ENCODE results near the gene WDR5.

Gene WDR5

DNA sequence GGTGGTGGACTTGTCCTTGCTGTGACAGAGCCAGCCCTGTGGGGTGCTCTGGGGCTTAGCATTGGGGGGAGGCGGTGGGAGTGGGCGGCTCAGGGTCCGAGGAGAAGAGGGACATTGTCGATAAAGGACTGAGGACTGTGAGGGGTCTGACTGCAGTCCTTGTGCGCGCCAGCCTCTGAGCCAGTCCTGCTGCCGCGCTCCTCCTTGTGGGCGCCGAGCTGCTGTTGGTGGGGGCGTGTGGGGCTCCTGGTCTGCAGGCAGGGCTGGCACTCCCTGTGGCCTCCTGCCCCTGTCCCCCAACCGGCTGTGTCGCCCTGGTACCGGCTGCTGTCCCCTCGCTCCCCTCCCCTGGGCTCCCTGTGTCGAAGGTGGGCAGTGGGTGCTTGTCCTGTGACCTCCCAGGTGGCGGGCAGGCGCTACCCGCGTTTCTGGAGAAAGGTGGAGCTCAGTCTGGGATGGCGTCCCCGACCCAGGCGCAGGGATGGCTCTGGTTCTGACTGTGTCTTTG lies 21.6 kb downstream of the WDR5 start:
- in situ Hi-C loops (cut with MboI; ENCODE audit: low sequenced_read_pairs), result no loop called here

DNA sequence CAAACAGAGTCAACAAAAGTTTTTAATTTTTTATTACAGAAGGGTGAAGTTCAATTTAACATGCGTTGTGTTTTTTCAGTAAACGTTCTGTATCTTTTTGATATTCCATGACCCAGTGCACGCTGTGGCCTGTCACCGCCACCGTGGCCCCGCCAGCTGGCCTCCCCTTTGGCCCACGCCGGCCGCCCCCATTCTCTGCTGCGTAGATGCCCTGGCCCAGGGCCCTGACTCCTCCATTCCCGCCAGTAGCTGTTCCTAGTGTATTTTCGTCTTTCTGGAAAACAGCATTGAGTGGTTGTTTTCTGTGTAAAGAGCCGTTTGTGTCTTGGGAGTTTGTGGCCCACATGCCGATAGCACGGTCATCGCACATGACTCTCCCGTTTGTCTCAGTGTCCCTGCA lies 22.4 kb downstream of the WDR5 start:
- in situ Hi-C loops (cut with MboI; ENCODE audit: low sequenced_read_pairs), result no loop called here

DNA sequence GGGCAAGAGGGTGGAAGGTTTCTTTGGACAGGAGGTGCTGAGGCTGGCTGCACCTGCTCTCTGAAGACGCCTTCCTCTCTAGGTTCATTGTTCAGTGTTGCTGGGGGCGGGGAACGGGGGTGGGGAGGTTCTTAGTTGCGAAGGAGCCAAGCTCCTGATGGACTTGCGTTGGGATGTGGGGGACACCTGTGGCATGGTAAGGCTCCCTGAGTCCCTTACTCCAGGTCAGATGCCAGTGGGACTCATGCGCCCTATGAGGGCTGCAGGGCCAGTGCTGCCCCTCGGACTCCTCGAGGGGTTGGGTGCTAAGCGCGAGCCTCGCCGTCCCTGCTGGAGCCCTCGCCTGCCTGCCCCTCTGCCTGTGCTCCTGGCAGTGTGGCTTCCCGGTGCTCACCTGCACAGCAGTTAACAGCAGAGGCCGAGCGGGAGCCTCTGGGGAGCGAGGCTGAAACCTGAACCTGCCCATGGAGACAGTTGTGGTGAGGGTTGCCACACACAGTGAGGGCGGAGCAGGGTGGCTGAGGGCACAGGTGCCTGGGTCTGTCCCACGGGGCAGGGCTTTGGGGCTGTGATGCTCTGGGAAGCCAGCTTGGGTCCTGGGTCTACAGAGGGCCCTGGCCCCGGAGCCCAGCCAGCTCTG lies 23.0 kb downstream of the WDR5 start:
- in situ Hi-C loops (cut with MboI; ENCODE audit: low sequenced_read_pairs), result no loop called here

DNA sequence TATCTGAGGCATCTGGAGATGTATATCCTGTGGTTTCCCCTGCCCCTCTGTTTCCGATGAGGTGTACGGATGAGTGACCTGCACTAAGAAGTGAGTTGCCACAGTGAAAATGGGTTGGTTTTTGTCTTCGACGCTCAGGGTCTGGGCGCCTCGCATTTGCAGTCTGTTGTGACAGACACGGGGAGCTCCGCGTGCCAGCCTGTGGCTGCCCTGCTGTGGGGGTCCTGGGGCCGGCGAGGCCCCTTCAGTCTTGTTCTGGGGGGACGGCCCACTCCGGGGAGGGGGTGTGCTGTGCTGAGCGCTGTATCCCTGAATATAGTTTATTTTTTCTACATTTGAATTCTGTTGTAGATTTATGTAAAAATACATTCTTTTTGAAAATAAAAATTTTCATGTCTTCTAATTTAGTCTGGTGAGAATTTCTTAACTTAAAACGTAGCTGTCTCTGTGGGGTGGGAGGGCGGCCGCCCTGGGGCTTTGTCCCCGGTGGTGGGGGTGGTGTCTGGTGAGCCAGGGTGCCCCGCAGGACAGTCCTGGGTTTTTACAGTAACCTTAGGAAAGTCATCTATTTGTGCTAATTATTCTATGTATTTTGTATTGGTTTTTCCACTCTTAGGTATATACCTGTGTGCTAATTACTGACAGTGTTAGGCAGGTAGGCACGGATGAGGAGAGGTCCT lies 23.8 kb downstream of the WDR5 start:
- in situ Hi-C loops (cut with MboI; ENCODE audit: low sequenced_read_pairs), result loop anchor here (10.0 kb wide), 1 partner anchor 285 kb away; no protein-coding TSS in a partner anchor

DNA sequence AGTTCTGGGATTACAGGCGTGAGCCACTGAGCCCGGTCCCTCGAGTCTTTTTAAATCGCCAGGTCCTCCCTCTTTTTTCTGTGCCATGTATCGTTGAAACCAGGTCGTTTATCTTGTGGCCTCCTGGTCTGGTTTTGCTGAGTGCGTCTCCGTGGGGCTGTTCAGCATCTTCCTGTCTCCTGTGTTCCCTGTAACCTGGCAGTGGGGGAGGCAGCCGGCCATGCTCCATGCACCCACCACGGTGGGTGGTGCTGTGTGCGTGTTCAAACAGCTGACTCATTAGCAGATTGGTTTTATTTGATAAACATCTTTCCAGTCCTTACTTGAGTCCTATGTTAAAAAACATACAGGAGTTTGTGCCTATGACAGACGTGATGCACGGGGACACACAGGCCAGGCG lies 25.8 kb downstream of the WDR5 start:
- in situ Hi-C loops (cut with MboI; ENCODE audit: low sequenced_read_pairs), result loop anchor here (10.0 kb wide), 1 partner anchor 283 kb away; no protein-coding TSS in a partner anchor

DNA sequence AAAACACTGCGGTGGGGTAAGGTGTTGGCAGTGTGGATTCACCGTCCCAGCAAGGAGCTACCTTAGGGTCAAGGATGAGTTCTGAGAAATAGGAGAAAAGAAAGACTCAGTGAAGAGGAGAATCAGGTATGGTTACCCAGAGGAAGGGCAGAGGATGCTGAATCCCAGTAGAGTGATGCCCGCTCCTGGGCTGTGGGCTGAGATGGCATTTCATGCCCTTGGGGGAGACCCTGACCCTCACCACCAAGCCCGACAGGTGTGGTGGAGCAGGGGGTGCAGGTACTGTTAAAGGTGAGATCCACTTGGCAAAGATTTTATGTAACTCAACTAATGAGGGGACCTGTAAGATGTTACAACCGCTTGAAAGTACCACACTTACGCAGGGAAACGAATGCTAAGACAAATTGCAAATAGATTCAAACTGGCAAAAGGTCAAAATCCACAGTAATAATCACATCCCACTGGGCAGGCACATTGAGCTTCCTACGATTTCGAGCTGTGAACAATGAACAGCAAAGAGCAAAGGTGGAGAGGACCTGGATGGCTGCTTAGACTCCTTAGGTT lies 26.4 kb downstream of the WDR5 start:
- in situ Hi-C loops (cut with MboI; ENCODE audit: low sequenced_read_pairs), result loop anchor here (10.0 kb wide), 1 partner anchor 283 kb away; no protein-coding TSS in a partner anchor

DNA sequence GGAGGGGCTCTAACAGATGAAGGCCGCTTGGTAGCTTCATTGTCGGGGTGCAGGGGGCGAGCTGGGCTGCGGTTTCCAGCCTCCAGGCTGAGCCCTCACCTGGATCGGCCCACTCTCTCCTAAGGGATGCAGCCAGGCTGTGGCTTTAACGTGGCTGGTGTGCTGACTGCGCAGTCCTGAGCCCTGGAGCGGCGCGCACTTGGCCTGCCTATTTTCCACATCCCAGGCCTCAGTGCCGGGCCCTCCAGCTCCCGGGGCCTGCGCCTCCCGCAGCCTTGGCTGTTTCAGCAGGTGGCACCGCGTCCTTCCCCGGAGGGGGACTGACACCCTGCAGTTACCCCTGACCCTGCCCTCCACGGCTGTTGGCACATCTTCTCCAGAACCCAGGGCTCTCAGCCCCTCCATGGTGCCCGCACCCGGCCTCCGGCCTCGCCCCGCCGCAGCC lies 27.1 kb downstream of the WDR5 start:
- in situ Hi-C loops (cut with MboI; ENCODE audit: low sequenced_read_pairs), result loop anchor here (10.0 kb wide), 1 partner anchor 282 kb away; no protein-coding TSS in a partner anchor

DNA sequence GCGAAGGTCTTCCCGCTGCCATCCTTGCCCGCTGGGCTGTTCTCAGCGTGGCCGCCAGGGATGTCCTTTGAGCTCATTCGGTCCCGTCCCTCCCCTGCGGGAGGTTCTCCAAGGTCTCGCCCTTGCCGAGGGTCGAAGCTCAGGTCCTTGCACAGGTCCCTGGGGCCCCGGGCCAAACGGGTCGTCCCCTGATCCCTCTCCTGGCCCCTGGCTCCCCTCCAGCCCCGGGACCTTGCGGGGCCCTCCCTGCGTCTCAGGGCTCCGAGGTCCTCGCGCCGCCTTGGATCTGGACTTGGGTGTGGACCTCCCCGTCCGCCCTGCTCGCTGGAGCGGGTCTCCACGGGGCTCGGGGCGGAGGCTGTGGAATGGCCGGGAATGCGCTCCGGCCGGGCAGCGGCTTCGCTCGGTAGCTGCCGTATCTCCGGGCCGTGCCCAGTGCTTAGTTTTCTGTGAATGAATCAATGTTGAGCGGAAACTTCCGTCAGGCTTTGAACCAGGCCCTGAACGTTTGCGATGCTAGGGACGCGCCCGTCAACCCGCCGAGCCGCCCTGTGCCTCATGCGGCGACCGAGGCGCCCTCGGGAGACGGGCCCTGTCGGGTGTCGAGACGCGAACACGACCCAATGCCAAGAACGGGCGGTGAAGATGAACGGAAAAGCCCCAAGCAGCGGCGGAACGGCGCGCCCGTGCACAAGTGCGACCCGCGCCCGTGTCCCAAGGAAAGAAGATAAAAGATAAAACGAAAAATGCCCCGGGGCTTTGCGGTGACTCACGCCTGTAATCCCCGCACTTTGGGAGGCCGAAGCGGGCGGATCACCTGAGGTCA lies 27.7 kb downstream of the WDR5 start:
- in situ Hi-C loops (cut with MboI; ENCODE audit: low sequenced_read_pairs), result loop anchor here (10.0 kb wide), 1 partner anchor 281 kb away; no protein-coding TSS in a partner anchor

DNA sequence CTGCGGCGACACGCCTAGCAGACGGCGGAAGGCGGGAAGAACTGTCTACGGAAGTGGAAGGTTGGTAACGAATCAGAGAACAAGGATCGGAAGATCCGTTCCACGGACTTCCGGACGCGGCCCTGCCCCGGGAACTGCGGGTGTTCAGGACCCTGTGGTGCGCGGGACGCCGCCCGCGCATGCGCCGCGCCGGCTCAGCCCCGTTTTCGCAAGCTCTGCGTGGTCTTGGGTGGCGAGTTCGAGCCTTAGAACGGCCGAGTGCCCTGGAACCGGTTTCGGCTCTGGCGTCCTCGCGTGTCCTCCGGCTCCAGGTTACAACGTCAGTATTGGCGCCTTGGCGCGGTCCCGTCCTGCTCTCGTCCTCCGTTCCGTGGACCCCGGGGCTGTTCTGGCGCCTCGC lies 29.0 kb downstream of the WDR5 start:
- in situ Hi-C loops (cut with MboI; ENCODE audit: low sequenced_read_pairs), result loop anchor here (10.0 kb wide), 1 partner anchor 280 kb away; no protein-coding TSS in a partner anchor

DNA sequence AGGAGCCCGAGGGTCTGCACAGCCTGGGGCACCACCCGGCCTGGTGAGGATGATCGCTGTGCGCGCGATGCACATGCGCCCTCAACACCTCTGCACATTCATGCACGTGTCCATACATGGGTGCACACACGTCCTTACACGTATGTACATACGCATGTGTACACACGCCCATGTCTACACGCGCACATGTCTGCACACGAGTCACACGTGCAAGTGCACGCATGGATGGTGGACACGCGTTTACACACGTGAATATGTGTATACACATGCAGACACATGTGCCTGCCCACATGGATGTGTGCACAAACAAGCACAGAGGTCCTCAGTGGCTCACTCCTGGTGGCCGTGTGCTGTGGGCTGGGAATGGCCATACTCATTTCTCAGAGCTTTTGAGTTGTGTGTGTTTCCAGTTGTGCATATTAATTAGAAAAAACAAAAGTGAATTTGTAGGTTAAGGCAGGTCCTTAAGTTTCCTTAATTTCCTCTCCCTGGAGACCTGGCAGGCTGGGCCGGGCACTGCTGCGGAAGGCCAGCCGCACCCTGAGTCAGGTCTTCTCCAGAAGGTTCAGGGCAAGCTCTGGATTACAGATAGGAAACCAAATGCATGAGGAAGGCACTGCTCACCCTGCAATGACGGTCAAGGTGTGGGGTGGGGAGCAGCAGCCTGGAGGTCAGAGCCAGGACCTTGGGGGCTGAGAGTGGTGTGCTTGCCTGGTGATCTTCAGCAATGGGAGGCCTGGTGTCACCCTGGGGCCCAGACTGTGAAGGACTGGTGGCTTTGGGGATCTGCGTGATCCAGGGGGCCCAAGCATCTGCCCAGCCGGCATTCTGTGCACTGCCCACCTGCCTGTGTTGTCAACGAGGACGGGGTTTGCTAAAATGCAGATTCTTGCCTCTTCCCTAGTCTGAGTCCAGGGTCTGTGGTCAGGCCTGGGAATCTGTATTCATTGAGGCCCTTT lies 29.8 kb downstream of the WDR5 start:
- in situ Hi-C loops (cut with MboI; ENCODE audit: low sequenced_read_pairs), result loop anchor here (10.0 kb wide), 1 partner anchor 279 kb away; no protein-coding TSS in a partner anchor

DNA sequence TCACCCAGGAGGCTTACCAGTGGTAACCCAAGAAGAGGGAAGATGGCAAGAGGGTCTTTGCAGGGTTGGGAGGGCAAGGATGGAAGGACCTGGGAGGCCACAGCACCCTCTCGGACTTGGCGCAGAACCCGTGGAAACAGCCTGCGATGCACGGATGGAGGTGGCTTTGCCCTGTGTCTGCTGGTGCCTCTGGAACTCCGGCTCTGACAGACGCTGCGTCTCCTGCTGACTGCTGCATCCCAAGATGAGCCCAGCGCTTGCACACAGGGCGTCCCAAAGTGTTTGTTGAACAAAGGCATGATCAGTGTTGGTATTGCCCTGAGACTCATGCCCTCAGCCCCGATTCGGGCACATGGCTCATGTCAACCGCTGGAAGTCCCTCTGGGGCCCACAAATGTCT lies 30.5 kb downstream of the WDR5 start:
- in situ Hi-C loops (cut with MboI; ENCODE audit: low sequenced_read_pairs), result loop anchor here (10.0 kb wide), 1 partner anchor 278 kb away; no protein-coding TSS in a partner anchor

DNA sequence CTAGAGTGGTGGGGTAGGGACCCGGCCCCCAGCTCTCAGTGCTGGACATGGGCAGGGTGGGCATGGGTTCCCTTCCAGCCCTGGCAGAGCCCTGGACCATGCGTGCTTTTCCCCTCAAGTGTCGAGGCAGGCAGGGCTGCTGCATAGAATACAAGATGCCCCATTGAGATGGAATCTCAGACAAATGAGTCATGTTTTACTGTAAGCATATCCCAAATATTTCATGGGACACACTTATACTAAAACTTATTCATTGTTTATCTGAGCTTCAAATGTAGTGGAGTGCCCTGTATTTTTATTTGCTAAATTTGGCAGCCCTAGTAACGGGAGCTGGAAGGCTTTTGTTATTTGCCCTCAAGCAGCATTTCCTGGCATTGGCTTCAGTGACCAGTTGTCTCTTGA lies 31.6 kb downstream of the WDR5 start:
- in situ Hi-C loops (cut with MboI; ENCODE audit: low sequenced_read_pairs), result loop anchor here (10.0 kb wide), 1 partner anchor 277 kb away; no protein-coding TSS in a partner anchor

DNA sequence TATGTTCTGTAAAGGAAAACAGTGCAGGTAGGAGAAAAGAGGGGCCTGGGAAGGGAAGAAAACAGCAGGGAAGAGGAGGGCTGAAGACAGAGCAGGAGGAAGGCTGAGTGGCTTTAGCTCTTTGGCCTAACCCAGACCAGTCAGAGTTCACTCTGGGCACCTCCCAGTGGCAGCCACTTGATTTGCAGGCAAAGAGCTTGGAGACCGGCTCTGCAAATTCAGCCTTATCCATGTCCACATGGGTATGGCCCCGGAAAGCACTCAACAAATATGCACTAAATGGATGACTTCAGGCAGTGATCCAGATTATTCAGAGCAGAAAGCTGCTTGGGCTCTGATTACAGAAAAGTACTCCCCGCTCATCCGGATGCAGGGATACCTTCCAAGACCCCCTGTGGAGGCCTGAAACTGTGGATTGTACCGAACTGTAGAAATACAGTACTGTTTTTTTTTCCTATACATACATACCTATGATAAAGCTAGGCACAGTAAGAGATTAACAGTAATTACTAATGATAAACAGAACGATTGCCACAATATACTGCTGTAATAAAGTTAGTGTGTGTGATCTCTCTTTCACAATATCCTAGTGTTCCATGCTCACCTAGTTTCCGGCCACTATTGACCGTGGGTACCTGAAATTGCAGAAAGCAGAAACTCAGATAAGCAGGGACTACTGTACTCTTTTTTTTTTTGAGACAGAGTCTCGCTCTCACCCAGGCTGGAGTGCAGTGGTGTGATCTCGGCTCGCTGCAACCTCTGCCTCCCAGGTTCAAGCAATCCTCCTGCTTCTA lies 33.1 kb downstream of the WDR5 start:
- in situ Hi-C loops (cut with MboI; ENCODE audit: low sequenced_read_pairs), result loop anchor here (10.0 kb wide), 1 partner anchor 276 kb away; no protein-coding TSS in a partner anchor

DNA sequence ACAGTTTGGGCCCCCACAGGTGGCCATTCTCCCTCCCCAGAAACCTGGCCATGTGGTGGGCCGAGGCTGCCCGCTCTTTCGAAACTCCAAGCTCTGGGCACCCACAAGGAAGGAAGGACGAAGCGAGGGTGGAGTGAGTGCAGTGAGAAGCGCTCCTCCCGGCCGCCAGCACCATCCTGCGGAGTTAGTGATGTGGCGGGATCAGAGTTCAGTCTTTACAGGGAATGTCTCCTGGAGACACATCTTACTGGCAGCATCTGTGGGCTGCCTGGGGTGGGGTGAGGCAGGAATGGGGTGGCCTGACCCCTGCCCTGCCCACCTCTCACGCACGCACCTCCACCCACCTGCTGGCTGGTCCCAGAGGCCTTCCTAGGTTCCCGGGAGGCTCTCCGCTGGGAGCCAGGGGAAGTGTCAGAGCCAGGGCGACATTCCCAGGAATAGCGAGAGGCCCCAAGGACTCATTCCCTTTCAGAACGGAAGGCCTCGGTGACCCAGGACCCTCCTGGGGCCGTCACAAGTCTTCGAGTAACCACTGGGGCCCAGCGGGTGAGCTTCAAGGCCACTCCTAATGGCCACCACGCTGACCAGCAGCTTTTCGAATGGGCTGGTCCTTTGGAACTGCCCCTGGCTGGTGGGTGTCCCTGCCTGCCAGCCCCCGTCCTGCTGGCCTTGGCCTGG lies 34.0 kb downstream of the WDR5 start:
- in situ Hi-C loops (cut with MboI; ENCODE audit: low sequenced_read_pairs), result loop anchor here (10.0 kb wide), 1 partner anchor 275 kb away; no protein-coding TSS in a partner anchor

DNA sequence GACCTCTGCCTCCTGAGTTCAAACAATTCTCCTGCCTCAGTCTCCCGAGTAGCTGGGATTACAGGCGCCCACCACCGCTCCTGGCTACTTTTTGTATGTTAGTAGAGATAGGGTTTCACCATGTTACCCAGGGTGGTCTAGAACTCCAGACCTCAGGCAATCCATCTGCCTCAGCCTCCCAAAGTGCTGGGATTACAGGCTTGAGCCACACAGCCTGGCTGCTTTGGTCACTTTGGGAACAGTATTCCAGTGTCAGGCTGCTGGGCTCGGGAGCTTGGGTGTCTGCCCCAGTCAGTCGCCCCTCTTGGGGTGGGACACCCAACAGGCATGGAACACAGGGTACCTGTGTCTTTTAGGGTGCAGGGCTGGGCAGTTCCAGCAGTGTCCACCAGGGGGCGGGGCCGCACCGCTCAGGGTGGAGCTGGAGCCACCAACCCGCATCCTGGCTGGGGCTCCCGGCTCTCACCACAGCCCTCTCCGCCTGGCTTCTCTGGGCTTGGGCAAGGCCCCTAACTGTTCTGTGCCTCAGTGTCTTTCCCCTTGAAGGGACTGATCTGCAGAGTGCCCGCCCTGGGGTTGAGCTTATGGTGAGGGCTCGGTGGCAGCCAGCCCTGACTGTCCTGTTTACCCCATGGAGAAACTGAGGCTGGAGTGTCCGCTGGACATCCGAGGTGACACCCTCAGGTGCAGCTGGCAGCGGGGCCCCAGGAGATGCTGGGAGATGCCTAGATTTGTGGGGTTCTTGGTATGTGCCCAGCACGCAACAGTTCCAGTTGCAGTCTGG lies 34.8 kb downstream of the WDR5 start:
- in situ Hi-C loops (cut with MboI; ENCODE audit: low sequenced_read_pairs), result no loop called here

DNA sequence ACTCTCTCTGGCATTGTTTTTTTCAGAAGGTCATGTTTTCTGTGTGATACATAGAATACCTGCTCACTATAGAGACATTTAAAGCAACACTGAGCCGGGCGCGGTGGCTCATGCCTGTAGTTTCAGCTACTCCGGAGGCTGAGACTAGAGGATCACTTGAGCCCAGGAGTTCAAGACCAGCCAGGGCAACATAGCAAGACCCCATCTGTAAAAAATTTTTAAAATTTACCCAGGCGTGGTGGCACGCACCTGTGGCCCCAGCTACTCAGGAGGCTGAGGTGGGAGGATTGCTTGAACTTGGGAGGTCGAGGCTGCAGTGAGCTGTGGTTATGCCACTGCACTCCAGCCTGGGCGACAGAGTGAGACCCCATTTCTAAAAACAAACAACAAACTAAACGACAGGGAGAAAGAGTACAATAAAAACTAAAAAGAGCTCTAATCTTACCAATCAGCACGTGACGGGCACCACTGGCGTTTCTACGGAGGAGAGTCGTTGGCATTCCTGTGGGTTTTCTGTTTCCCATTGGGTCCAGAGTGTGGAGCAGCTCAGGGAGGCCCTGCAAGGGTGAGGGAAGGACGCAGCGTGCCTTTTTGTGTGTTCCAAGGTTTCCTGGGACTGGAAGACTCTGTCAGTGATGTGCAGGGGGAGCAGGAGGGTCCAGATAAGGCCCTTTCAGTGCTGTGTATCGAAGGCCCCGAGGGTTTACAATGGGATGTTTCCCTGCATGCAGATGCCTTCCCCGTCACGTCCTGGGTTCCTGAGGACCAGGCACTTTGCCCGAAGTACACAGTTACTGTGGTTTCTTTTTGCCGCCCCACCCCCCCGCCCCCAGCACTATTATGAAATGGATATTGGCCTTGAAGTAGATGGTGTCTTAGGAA lies 35.7 kb downstream of the WDR5 start:
- in situ Hi-C loops (cut with MboI; ENCODE audit: low sequenced_read_pairs), result no loop called here
